Muscle of leg (tissue), 11 donors: Measurements from ENCODE around the gene CA5A. TPM values are rescaled to one million over a fixed set of nuclear protein-coding genes. Genes with fewer than 3 reads are reported as not detected.
A peak's percentile ranks its signal among the peaks of the same experiment; 100 is the strongest.
"Not testable (repeated sequence)": the region's sequence is repeated elsewhere in the genome, so short reads cannot be mapped to it uniquely, and the experiment has no call there.

Experiments used
- DNase-seq: peaks from one replicate; pipeline ENCODE4 v3.0.0; 2013
- H3K27ac ChIP-seq: one replicate; pipeline ENCODE4 v1.5.1; 2013; ENCODE audit warnings: mild to moderate bottlenecking, low read length, control low read depth
- H3K27me3 ChIP-seq: one replicate; pipeline ENCODE4 v1.6.1; 2013; ENCODE audit warnings: low read length; ENCODE audit not compliant: control insufficient read depth, insufficient read depth
- H3K36me3 ChIP-seq: one replicate; pipeline ENCODE4 v1.6.1; 2013; ENCODE audit warnings: low read length; ENCODE audit not compliant: control insufficient read depth, insufficient read depth
- H3K4me1 ChIP-seq: one replicate; pipeline ENCODE4 v1.6.1; 2013; ENCODE audit warnings: low read length; ENCODE audit not compliant: control insufficient read depth, insufficient read depth
- H3K4me3 ChIP-seq: one replicate; pipeline ENCODE4 v1.5.1; 2013; ENCODE audit warnings: low read length, control low read depth
- H3K9me3 ChIP-seq: replicated peaks from 2 replicates; pipeline ENCODE4 v1.6.1; 2013; ENCODE audit warnings: low read depth, low read length; ENCODE audit not compliant: control insufficient read depth
- WGBS: methylation state at CpG from one replicate; pipeline ENCODE4 v1.1.5; 2013; ENCODE audit warnings: missing lambda C conversion rate; ENCODE audit not compliant: insufficient coverage; 5-methylcytosine and 5-hydroxymethylcytosine counted together
- polyA plus RNA-seq, 8 donors: library from polyadenylated mRNA; unstranded; fragments of 120-200 nt; gene quantifications; one replicate each; pipeline versions ENCODE4 v1.2.1 to v1.2.3, GENCODE V29; 2013; ENCODE audit warnings: inconsistent platforms in 1 of 8, low replicate concordance in 1 of 8; ENCODE audit not compliant: insufficient read length in 8 of 8, insufficient read depth in 1 of 8
- total RNA-seq: library from RNA; stranded (reverse); fragments of 120-200 nt; gene quantifications from one replicate; pipeline ENCODE4 v1.2.4, GENCODE V29; 2013

Gene CA5A
- total and polyA plus RNA-seq, 9 donors, result 0.03 to 0.26 (median 0.06) TPM; not detected in 3

- not testable (repeated sequence) for H3K9me3 ChIP-seq, H3K27ac ChIP-seq, H3K4me1 ChIP-seq, H3K36me3 ChIP-seq
- DNase-seq, result peak; percentile 76
- Histone ChIP-seq H3K4me3 (peak within 1 kb of the TSS; percentile 49), H3K27me3 (peaks cover 20% of the 10 kb centered on the region)
- under 1% methylated on average over 92 of the region's 109 CpGs for WGBS
These were observed 67.1 kb downstream of the CA5A start, which contains the start of gene SLC7A5 for GRCh38 chr16:87869061-87869878. Gene SLC7A5, minus strand, starts transcription at chr16:87869507. Its CDS starts 85 bp downstream, at chr16:87869422.

DNA sequence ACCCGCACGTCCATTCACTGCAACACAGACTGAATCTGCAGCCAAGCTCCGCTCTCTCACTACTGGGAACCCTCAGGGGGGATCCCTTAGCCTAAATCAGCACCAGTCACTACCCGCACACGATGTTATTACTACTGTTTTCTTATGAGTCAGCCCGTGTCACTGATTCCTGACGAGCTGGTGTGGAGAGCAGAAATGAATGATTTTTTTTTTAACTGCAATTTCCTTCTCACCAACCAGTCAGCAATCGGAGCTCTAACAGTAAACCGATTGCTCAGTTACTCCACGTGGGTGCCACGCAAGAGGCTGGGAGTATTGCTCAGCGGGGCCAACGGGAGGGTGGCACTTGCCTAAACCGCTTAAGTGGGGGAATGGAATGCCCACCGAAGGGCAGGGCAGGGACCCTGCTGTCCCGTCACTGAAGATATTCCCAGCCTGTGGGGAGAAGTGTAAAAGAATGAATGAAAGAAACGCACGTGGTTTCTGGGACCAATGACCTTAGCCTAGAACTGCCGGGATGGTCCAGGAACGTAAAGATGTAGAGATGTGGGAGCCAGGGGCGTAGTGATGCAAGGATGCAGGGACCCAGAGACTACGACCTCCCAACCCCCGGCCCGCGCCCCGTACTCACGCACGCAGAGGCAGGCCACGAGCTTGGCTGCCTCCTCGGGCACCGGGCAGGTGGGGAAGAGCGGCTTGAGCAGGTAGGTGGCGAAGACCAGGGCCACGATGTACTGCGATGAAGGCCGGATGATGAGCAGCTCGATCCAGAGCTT is 67.9 kb downstream of the CA5A start:
- peak overlapping the region; percentile 49 for H3K4me3 ChIP-seq
- WGBS, result 5% methylated on average over 19 of the region's 37 CpGs
- not testable (repeated sequence) for H3K27ac ChIP-seq, DNase-seq, H3K4me1 ChIP-seq, H3K9me3 ChIP-seq, H3K36me3 ChIP-seq
- peaks cover 18% of the 10 kb centered on the region for H3K27me3 ChIP-seq

GRCh38 chr16:87865902-87866555 is 70.3 kb downstream of the CA5A start:
- H3K4me3 ChIP-seq, result not testable (repeated sequence)

GRCh38 chr16:87864331-87864989 is 71.9 kb downstream of the CA5A start:
- Histone ChIP-seq H3K27me3 (peaks cover 7% of the 10 kb centered on the region), H3K4me3 (no peak overlapping the region), H3K27ac (no peak overlapping the region), H3K4me1 (peaks cover 19% of the 10 kb centered on the region), H3K36me3 (no peaks in the 10 kb centered on the region), H3K9me3 (no peaks in the 10 kb centered on the region)
- DNase-seq, result no peak
- WGBS, result 84% methylated on average over 8 of the region's 15 CpGs

More at GRCh38 chr16:87865902-87866555, 70.3 kb downstream of the CA5A start:
- H3K4me1 ChIP-seq, result peaks cover 11% of the 10 kb centered on the region
- H3K27ac ChIP-seq, DNase-seq, H3K36me3 ChIP-seq, H3K9me3 ChIP-seq: not testable (repeated sequence)
- 98% methylated on average over 7 of the region's 16 CpGs for WGBS
- peaks cover 11% of the 10 kb centered on the region for H3K27me3 ChIP-seq

- H3K27me3 ChIP-seq, H3K9me3 ChIP-seq, H3K36me3 ChIP-seq, H3K4me3 ChIP-seq, DNase-seq, H3K27ac ChIP-seq: not testable (repeated sequence)
- 85% methylated on average over 9 of the region's 9 CpGs for WGBS
- peaks cover 27% of the 10 kb centered on the region for H3K4me1 ChIP-seq
These were observed 73.0 kb downstream of the CA5A start for GRCh38 chr16:87863327-87863635.

DNA sequence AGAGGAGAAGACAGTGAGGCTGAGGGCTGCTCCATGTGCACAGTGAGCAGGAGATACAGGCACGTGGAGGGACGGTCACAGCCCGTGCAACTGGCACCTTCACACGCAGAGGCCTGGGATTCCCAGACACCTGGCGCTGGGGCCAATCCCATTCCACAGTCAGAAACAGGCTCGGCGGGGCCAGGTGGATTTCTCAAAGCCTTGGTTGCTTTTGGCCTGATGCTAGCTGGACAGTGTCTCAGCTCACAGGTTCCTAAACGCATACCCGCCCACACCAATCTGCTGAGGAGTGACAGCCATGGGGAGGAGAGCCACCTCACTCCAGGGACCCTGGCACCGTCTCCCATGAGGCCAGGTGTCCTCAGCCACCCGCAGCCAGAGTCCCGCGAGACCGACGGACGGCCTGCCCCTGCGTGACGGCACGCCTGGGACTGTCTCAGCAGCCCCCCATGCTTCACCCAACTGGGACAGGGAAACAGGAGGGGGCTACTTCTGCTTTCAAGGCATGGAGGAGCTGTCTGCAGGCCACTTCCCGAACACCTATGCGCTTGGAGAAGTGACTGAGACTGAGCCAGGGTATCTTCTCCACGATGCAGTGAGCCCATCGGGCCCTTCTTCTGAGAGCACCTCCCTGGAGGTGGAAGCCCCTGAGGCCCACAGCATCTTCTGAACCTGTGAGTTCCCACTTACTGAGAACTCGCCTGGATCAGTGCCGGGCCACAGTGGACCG is 73.6 kb downstream of the CA5A start:
- whole genome bisulfite sequencing, result 83% methylated on average over 14 of the region's 26 CpGs
- not testable (repeated sequence) for H3K27ac ChIP-seq

DNA sequence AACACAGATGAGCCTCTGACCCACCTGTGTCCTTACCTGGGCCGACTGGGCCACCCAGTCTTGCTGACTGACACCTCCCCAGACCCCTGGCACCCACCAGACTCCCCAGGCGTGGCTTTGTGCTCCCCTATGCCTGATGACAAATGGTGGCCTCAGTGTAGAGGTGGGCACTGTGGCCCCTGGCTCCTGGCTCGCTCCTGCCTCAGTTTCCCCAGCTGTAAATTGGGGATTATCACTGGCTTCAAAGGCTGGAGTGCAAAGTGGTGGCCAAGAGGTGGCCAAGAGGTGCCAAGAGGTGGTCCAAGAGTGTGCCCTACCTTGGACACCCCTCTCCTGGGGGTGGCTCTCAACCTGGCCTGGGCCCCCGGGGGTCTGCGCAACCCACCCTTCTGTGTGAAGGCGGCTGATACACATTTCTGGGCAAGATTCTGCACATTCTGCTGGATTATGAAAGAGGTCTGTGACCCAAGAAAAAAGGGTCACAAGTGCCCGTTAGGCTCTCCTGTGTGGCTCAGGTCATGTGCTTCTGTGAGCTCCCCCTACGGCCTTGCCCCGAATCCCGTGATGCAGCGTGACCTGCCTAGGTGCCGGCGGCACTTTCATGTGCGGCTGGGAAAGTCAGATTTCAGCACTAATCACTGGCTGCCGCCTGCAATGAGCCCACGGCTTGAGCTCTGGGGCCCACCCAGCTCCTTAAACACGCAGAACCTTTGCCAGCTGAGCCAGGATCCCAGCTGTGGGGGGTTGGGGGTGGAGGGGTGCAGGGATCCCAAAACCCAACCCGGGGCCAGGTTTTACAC is 74.8 kb downstream of the CA5A start:
- H3K4me3 ChIP-seq, H3K27me3 ChIP-seq, H3K27ac ChIP-seq, H3K36me3 ChIP-seq, H3K9me3 ChIP-seq, DNase-seq: not testable (repeated sequence)
- H3K4me1 ChIP-seq, result peaks cover 43% of the 10 kb centered on the region
- 79% methylated on average over 14 of the region's 18 CpGs for WGBS

More for the DNA sequence above, 73.6 kb downstream of the CA5A start:
- not testable (repeated sequence) for H3K27me3 ChIP-seq, DNase-seq, H3K36me3 ChIP-seq, H3K4me3 ChIP-seq, H3K9me3 ChIP-seq
- peaks cover 32% of the 10 kb centered on the region for H3K4me1 ChIP-seq

DNA sequence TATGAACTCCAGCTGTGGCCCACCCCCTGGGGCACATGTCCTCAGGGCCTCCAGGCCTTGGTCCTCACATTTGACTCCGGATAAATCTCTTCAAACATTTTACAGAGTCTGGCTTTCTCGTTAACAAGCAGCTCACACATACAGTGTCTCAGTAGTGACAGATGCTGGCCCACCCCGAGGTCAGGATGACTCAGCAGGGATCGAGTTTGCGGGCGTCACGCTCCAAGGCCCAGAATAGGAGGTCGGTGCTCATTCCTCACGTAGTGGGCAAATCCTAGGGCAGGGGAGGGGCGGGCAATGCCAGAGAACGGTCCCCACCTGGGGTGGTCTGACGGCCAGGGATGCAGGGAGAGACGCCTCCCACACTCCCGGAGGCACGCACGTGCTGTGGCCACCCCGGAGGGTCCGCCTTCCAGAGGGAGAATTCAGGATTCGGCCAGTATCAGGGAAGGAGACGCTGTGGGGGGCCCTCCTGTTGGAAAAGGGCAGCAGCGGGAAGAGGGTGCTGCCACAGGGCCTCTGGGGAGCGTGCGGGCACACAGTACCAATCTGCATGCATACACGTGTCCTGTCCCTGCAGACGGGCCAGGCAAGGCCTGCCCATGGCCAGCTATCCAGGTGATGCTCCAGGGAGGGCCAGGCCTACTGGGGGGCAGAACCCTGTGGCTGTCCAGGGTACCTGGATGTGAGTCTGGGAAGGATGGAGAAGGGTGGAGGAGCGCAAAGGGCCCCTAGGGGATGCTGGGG is 75.6 kb downstream of the CA5A start:
- H3K27me3 ChIP-seq, result no peaks in the 10 kb centered on the region
- H3K36me3 ChIP-seq, result no peaks in the 10 kb centered on the region
- 56% methylated on average over 25 of the region's 26 CpGs for WGBS
- no peaks in the 10 kb centered on the region for H3K9me3 ChIP-seq
- H3K27ac ChIP-seq, result no peak overlapping the region
- DNase-seq, result peak; percentile 72
- H3K4me1 ChIP-seq, result peaks cover 51% of the 10 kb centered on the region
- no peak overlapping the region for H3K4me3 ChIP-seq
